K562 (cell line): ENCODE results near the gene CCNY. TPM values are rescaled to one million over a fixed set of nuclear protein-coding genes. Genes with fewer than 3 reads are reported as not detected.

Source experiments
- ASH1L ChIP-seq: fragments of 450-650 bp; IDR thresholded peaks from 2 replicates; pipeline ENCODE4 v1.6.1; 2018; ENCODE audit warnings: borderline replicate concordance, mild to moderate bottlenecking, low read depth; ENCODE audit not compliant: partially characterized antibody
- ATF1 ChIP-seq, 2 experiments: fragments of 450-650 bp in 1 of 2; IDR thresholded peaks; 2 replicates each; pipeline ENCODE4 v1.6.1; 2016; ENCODE audit warnings: missing compliant biosample characterization in 1 of 2, missing genetic modification characterization in 1 of 2
- ATF6 ChIP-seq: sonication (generic); formaldehyde crosslinking; IDR thresholded peaks from 2 replicates; pipeline ENCODE4 v1.4.0; 2020; ENCODE audit warnings: mild to moderate bottlenecking, missing genetic modification reagents
- BCL6 ChIP-seq: fragments of 250-450 bp; sonication (Bioruptor Pico); IDR thresholded peaks from 2 replicates; pipeline ENCODE4 v1.4.0; 2020
- BRF2 ChIP-seq: IDR thresholded peaks from 3 replicates; pipeline ENCODE4 v1.6.1; 2011; ENCODE audit warnings: borderline replicate concordance, mild to moderate bottlenecking; ENCODE audit not compliant: insufficient read length, insufficient read depth
- ETV5 ChIP-seq: sonication (generic); formaldehyde crosslinking; IDR thresholded peaks from 2 replicates; pipeline ENCODE4 v1.4.0; 2020; ENCODE audit warnings: low read depth, mild to moderate bottlenecking, missing genetic modification reagents
- EWSR1 ChIP-seq: fragments of 450-650 bp; IDR thresholded peaks from 2 replicates; pipeline ENCODE4 v1.6.1; 2018; ENCODE audit warnings: borderline replicate concordance, mild to moderate bottlenecking, low read depth, moderate library complexity; ENCODE audit not compliant: partially characterized antibody
- HOMEZ ChIP-seq: fragments of 250-450 bp; sonication (Bioruptor Pico); IDR thresholded peaks from 2 replicates; pipeline ENCODE4 v1.4.0; 2020; ENCODE audit warnings: mild to moderate bottlenecking, moderate library complexity
- MTA3 ChIP-seq: fragments of 450-650 bp; formaldehyde crosslinking; IDR thresholded peaks from 2 replicates; pipeline ENCODE4 v1.6.1; 2017; ENCODE audit warnings: mild to moderate bottlenecking, borderline replicate concordance
- MXI1 ChIP-seq: IDR thresholded peaks from 2 replicates; pipeline ENCODE4 v1.6.1; 2011; ENCODE audit warnings: low read depth, mild to moderate bottlenecking, improper control_type of control experiment, low read length
- PHF8 ChIP-seq: fragments of 200-600 bp; sonication (generic); IDR thresholded peaks from 2 replicates; pipeline ENCODE4 v1.6.1; 2012; ENCODE audit warnings: mixed run types, mild to moderate bottlenecking, inconsistent platforms, low read length, moderate library complexity, borderline replicate concordance
- RNF2 ChIP-seq: sonication (generic); IDR thresholded peaks from 2 replicates; pipeline ENCODE4 v1.6.1; 2016
- TBP ChIP-seq: optimal IDR thresholded peaks from 2 replicates; pipeline ENCODE3; 2011; ENCODE audit warnings: low read depth, low read length, improper control_type of control experiment
- TRIM25 ChIP-seq: fragments of 450-650 bp; IDR thresholded peaks from 2 replicates; pipeline ENCODE4 v1.7.0; 2016; ENCODE audit warnings: borderline replicate concordance
- ZBTB34 ChIP-seq: fragments of 250-450 bp; sonication (Bioruptor Pico); IDR thresholded peaks from 2 replicates; pipeline ENCODE4 v1.8.0; 2021; ENCODE audit warnings: mild to moderate bottlenecking, moderate library complexity
- ZNF134 ChIP-seq: fragments of 250-450 bp; sonication (Bioruptor Pico); conservative IDR thresholded peaks from 2 replicates; pipeline ENCODE4 v1.4.0; 2020
- ZNF3 ChIP-seq: fragments of 250-450 bp; sonication (Bioruptor Pico); IDR thresholded peaks from 2 replicates; pipeline ENCODE4 v1.5.0; 2021; ENCODE audit warnings: mild to moderate bottlenecking, moderate library complexity
- ZNF311 ChIP-seq: fragments of 250-450 bp; sonication (Bioruptor Pico); IDR thresholded peaks from 2 replicates; pipeline ENCODE4 v1.4.0; 2020; ENCODE audit warnings: mild to moderate bottlenecking, moderate library complexity
- ZNF551 ChIP-seq: fragments of 250-450 bp; sonication (Bioruptor Pico); IDR thresholded peaks from 2 replicates; pipeline ENCODE4 v1.5.0; 2021; ENCODE audit warnings: mild to moderate bottlenecking, moderate library complexity
- polyA plus RNA-seq, 8 experiments: library from polyadenylated mRNA; depleted of rRNA in 4 of 8; stranded (reverse) in 5 of 8; unstranded in 3 of 8; fragments of >200 nt; fragmentation: Nextera tagmentation in 2 of 8; fragmentation: Illumina TruSeq in 1 of 8; extraction: Ambion mirVana in 2 of 8; extraction: Trizol in 1 of 8; gene quantifications; 2 replicates each; pipeline versions ENCODE4 v1.2.1 to v1.2.3, GENCODE V29; 2011 to 2014; ENCODE audit warnings: inconsistent platforms in 1 of 8, missing spikeins in 1 of 8
- total RNA-seq, 7 experiments: library from RNA; depleted of rRNA in 6 of 7; stranded (reverse); fragments of >200 nt in 6 of 7; fragmentation: Illumina TruSeq in 2 of 7; extraction: Trizol in 2 of 7; gene quantifications; 2 replicates each; pipeline versions ENCODE4 v1.2.1 to v1.2.3, GENCODE V29; 2011 to 2021; ENCODE audit warnings: low replicate concordance in 1 of 7

Gene CCNY
- total and polyA plus RNA-seq, 9 of the 15 experiments (the other 6 are each of a cell fraction or from before 2014, with no cell fraction given) = 8.4 to 109 (median 38.6) TPM

GRCh38 chr10:35391153-35391953, 55.0 kb downstream of the CCNY start (continued):
- TF ChIP-seq HOMEZ (CRISPR knock-in tag) (0 out of 2 replicates have a peak, but pooled peaks have one; percentile 34), TBP (no peak), ATF6 (CRISPR knock-in tag) (no peak), MTA3 (peak; percentile 51; the same call in 1 of the 2 replicates), ATF1 (CRISPR knock-in tag; IDR thresholded peaks at IDR 0.05) (no peak), ATF1 (tag; IDR thresholded peaks at IDR 0.05) (peak; percentile 70), BRF2 (no peak), TRIM25 (no peak), MXI1 (no peak), ETV5 (CRISPR knock-in tag) (peak; percentile 95), ZNF134 (CRISPR knock-in tag) (no peak), ZNF311 (peak; percentile 68; the same call in 1 of the 2 replicates), BCL6 (CRISPR knock-in tag) (peak; percentile 55; the same call in 1 of the 2 replicates), ZNF551 (CRISPR knock-in tag) (no peak), ZBTB34 (CRISPR knock-in tag) (no peak), PHF8 (no peak), EWSR1 (no peak), ZNF3 (CRISPR knock-in tag) (no peak), RNF2 (peak; percentile 84), ASH1L (peak; percentile 58)
